Tibial nerve (tissue), 4 donors: ENCODE data around the gene NFX1.

Experiments used
- CTCF ChIP-seq, 5 experiments: fragments of 200-600 bp in 3 of 5; fragments of 450-650 bp in 2 of 5; sonication (generic) in 3 of 5; IDR thresholded peaks; one replicate each; pipeline ENCODE4 v1.5.1; 2016 to 2019; ENCODE audit warnings: antibody characterized with exemption in 5 of 5, mild to moderate bottlenecking in 3 of 5, moderate library complexity in 2 of 5
- EP300 ChIP-seq, 2 donors: sonication (generic); formaldehyde crosslinking; IDR thresholded peaks; one replicate each; pipeline ENCODE4 v1.6.1; 2017; ENCODE audit warnings: antibody characterized with exemption in 2 of 2, mild to moderate bottlenecking in 1 of 2
- POLR2A ChIP-seq, 2 donors: fragments of 450-650 bp; IDR thresholded peaks; one replicate each; pipeline ENCODE4 v1.6.1; 2017; ENCODE audit warnings: antibody characterized with exemption in 2 of 2, mild to moderate bottlenecking in 2 of 2, moderate library complexity in 2 of 2

- TF ChIP-seq CTCF (IDR thresholded peaks at IDR 0.05) (no peak), POLR2A (IDR thresholded peaks at IDR 0.05) (no peak), EP300 (IDR thresholded peaks at IDR 0.05) (no peak)
Measured at GRCh38 chr9:33249087-33249658, 41.1 kb upstream of the NFX1 start.
